Activated T-cell treated with anti-CD3 and anti-CD28 coated beads, Interleukin-2, amount 50 U/mL, for 48 hours (primary cell): ENCODE results near the gene TSPAN32.

Experiments used
- DNase-seq, 2 experiments: peaks; one replicate each; pipeline ENCODE4 v3.0.0-alpha.2; 2020

TSPAN32 gene

GRCh38 chr11:2367266-2368160 is 65.7 kb downstream of the TSPAN32 start:
- DNase-seq = no peak
